ENCODE data around the gene ADGRA3. TPM values are rescaled to one million over a fixed set of nuclear protein-coding genes. Genes with fewer than 3 reads are reported as not detected.
A peak's percentile ranks its signal among the peaks of the same experiment; 100 is the strongest.

ADGRA3 gene
- total and polyA plus RNA-seq, 2 experiments from 2014 or later: 16.2 to 73.9 TPM

GRCh38 chr4:22356987-22357596 lies 158.8 kb downstream of the ADGRA3 start:
- Mint-ChIP-seq H3K9me3 (peaks cover 6% of the 10 kb centered on the region; the same call in 2 of the 3 replicates), H3K27ac (no peak overlapping the region), H3K4me3 (no peak overlapping the region), H3K4me1 (peaks cover 13% of the 10 kb centered on the region), H3K36me3 (ENCODE audit: low read depth) (0 out of 3 replicates have a peak, but pooled peaks cover 9% of the 10 kb centered on the region), H3K27me3 (ENCODE audit: insufficient read depth, low read depth, poor library complexity) (peaks cover 5% of the 10 kb centered on the region)
- ATAC-seq: peak; percentile 59
- Histone ChIP-seq H3F3A (replicated peaks; ENCODE audit: low read depth) (no peaks in the 10 kb centered on the region), H3K4me3 (no peak overlapping the region), H3K4me1 (ENCODE audit: insufficient read depth) (peaks cover 9% of the 10 kb centered on the region; the same call in 1 of the 2 replicates), H2AFZ (no peak overlapping the region), H3K79me2 (replicated peaks; ENCODE audit: insufficient read depth) (no peaks in the 10 kb centered on the region), H4K20me1 (replicated peaks; ENCODE audit: insufficient read depth) (no peaks in the 10 kb centered on the region), H3K27me3 (ENCODE audit: insufficient read depth) (no peaks in the 10 kb centered on the region), H3K27ac (ENCODE audit: low read depth) (no peak overlapping the region), H3K4me2 (no peak overlapping the region), H3K36me3 (ENCODE audit: insufficient read depth) (no peaks in the 10 kb centered on the region), H3K9me2 (ENCODE audit: insufficient read depth) (peaks cover 9% of the 10 kb centered on the region)
- peak; percentile 42 to 54 for TF ChIP-seq CTCF (conservative IDR thresholded peaks at IDR 0.05; ENCODE audit: low read depth in 2 of 2)
- TF ChIP-seq NANOG (IDR thresholded peaks at IDR 0.05; ENCODE audit: borderline replicate concordance): no peak
- no peak for TF ChIP-seq ZNF331 (CRISPR knock-in tag; IDR thresholded peaks at IDR 0.05; ENCODE audit: low read depth)
- no peak for TF ChIP-seq POLR2AphosphoS5 (IDR thresholded peaks at IDR 0.05; ENCODE audit: low read depth)
- no peak for TF ChIP-seq ETS1 (IDR thresholded peaks at IDR 0.05)
- no peak for TF ChIP-seq CREB1 (CRISPR knock-in tag; IDR thresholded peaks at IDR 0.05; ENCODE audit: low read depth)
- DNase-seq (ENCODE audit: low spot score): peak; percentile 22

- Mint-ChIP-seq H3K36me3 (ENCODE audit: low read depth) (no peaks in the 10 kb centered on the region), H3K4me3 (no peak overlapping the region), H3K4me1 (no peaks in the 10 kb centered on the region), H3K9me3 (no peaks in the 10 kb centered on the region), H3K27ac (no peak overlapping the region), H3K27me3 (ENCODE audit: insufficient read depth, low read depth, poor library complexity) (peaks cover 1% of the 10 kb centered on the region)
- ATAC-seq (no peak), DNase-seq (ENCODE audit: low spot score) (no peak)
- H3K9me2 ChIP-seq (ENCODE audit: insufficient read depth): peaks cover 5% of the 10 kb centered on the region; the same call in 1 of the 2 replicates
- H3K4me1 ChIP-seq (ENCODE audit: insufficient read depth): no peaks in the 10 kb centered on the region
- H2AFZ ChIP-seq: no peak overlapping the region
- no peak overlapping the region for H3K4me3 ChIP-seq
- no peaks in the 10 kb centered on the region for H3K27me3 ChIP-seq (ENCODE audit: insufficient read depth)
- H3K79me2 ChIP-seq (replicated peaks; ENCODE audit: insufficient read depth): no peaks in the 10 kb centered on the region
- no peaks in the 10 kb centered on the region for H3F3A ChIP-seq (replicated peaks; ENCODE audit: low read depth)
- H3K36me3 ChIP-seq (ENCODE audit: insufficient read depth): no peaks in the 10 kb centered on the region
- no peak overlapping the region for H3K27ac ChIP-seq (ENCODE audit: low read depth)
- TF ChIP-seq ZNF114 (CRISPR knock-in tag; IDR thresholded peaks at IDR 0.05): no peak
- no peak for TF ChIP-seq POLR2AphosphoS5 (IDR thresholded peaks at IDR 0.05; ENCODE audit: low read depth)
- no peak for TF ChIP-seq EZH2 (IDR thresholded peaks at IDR 0.05; ENCODE audit: low read depth, unreplicated experiment)
- no peak for TF ChIP-seq NANOG (IDR thresholded peaks at IDR 0.05; ENCODE audit: borderline replicate concordance)
- TF ChIP-seq STAT1 (IDR thresholded peaks at IDR 0.05; ENCODE audit: unreplicated experiment): no peak
- TF ChIP-seq JUNB (IDR thresholded peaks at IDR 0.05; ENCODE audit: unreplicated experiment): no peak
- no peak for TF ChIP-seq CTCF (conservative IDR thresholded peaks at IDR 0.05; ENCODE audit: low read depth in 2 of 2)
- TF ChIP-seq ETS1 (IDR thresholded peaks at IDR 0.05): no peak
- H4K20me1 ChIP-seq (replicated peaks; ENCODE audit: insufficient read depth): no peaks in the 10 kb centered on the region
- no peak overlapping the region for H3K4me2 ChIP-seq
Measured at GRCh38 chr4:22348410-22348809, 167.5 kb downstream of the ADGRA3 start.

Measured in GM23338 (cell line).